C4-2B (cell line): ENCODE measurements around the gene GHR.

Source experiments
- ZFX ChIP-seq: fragments of 450-650 bp; IDR thresholded peaks from 2 replicates; pipeline ENCODE4 v1.6.1; 2017
- TF ChIP-seq, protein P1 (sequence below): fragments of 450-650 bp; conservative IDR thresholded peaks from 2 replicates; pipeline ENCODE4 v1.5.1; 2017; ENCODE audit warnings: mild to moderate bottlenecking

DNA sequence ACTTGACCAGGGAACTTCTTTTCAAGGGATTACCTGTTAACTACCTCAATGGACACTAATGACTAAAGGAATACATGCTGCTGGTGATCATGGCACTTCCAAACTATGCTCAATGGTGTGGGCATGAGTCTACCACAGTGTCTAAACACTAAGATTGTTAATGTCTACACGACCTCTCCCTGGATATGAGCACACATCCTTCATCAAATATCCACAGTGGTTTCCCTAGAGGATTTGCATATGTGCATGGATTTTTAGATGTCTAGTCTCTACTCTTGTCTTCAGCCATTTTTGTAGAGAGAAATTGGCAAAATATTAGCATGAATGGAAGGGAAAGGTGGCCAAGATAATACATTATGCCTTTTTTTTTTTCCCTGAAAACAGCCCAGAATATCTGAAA, 220.1 kb downstream of the GHR start:
- TF ChIP-seq, protein P1, sequence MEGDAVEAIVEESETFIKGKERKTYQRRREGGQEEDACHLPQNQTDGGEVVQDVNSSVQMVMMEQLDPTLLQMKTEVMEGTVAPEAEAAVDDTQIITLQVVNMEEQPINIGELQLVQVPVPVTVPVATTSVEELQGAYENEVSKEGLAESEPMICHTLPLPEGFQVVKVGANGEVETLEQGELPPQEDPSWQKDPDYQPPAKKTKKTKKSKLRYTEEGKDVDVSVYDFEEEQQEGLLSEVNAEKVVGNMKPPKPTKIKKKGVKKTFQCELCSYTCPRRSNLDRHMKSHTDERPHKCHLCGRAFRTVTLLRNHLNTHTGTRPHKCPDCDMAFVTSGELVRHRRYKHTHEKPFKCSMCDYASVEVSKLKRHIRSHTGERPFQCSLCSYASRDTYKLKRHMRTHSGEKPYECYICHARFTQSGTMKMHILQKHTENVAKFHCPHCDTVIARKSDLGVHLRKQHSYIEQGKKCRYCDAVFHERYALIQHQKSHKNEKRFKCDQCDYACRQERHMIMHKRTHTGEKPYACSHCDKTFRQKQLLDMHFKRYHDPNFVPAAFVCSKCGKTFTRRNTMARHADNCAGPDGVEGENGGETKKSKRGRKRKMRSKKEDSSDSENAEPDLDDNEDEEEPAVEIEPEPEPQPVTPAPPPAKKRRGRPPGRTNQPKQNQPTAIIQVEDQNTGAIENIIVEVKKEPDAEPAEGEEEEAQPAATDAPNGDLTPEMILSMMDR = no peak
- TF ChIP-seq ZFX = no peak
